Gastrocnemius medialis (tissue), 4 donors: ENCODE results near the gene CYTH1. TPM values are rescaled to one million over a fixed set of nuclear protein-coding genes. Genes with fewer than 3 reads are reported as not detected.

Source experiments
- ATAC-seq, 2 donors: fragments of 150-250 bp; one replicate each; pipeline ENCODE4 v1.9.1; 2016
- DNase-seq, 2 donors: peaks; one replicate each; pipeline ENCODE4 v3.0.0-alpha.2; 2019
- H3K27ac ChIP-seq, 4 donors: fragments of 200-600 bp; sonication (generic); 1 replicate in 1 of 4; 2 replicates in 3 of 4; pipeline ENCODE4 v1.5.1; 2016 to 2018; ENCODE audit warnings: mild to moderate bottlenecking in 2 of 4, moderate library complexity in 1 of 4
- H3K27me3 ChIP-seq, 3 donors: fragments of 200-600 bp; sonication (generic) in 2 of 3; 1 replicate in 1 of 3; 2 replicates in 2 of 3; pipeline versions ENCODE4 v1.5.1 to v1.6.0; 2016 to 2019; ENCODE audit warnings: mild to moderate bottlenecking in 1 of 3, moderate library complexity in 1 of 3
- H3K36me3 ChIP-seq, 2 donors: fragments of 200-600 bp; sonication (generic) in 1 of 2; one replicate each; pipeline ENCODE4 v1.5.1; 2017 to 2018
- H3K4me1 ChIP-seq, 2 donors: fragments of 200-600 bp; sonication (generic) in 1 of 2; one replicate each; pipeline ENCODE4 v1.5.1; 2016 to 2017; ENCODE audit warnings: mild to moderate bottlenecking in 2 of 2
- H3K4me3 ChIP-seq, 4 donors: fragments of 200-600 bp; sonication (generic) in 3 of 4; 1 replicate in 1 of 4; 2 replicates in 3 of 4; pipeline ENCODE4 v1.5.1; 2016 to 2019; ENCODE audit warnings: mild to moderate bottlenecking in 2 of 4
- H3K9me3 ChIP-seq, 3 donors: fragments of 200-600 bp; sonication (generic) in 2 of 3; 1 replicate in 1 of 3; 2 replicates in 2 of 3; pipeline ENCODE4 v1.5.1; 2016 to 2019
- POLR2A ChIP-seq, 2 donors: fragments of 450-650 bp; IDR thresholded peaks; one replicate each; pipeline ENCODE4 v1.6.1; 2017; ENCODE audit warnings: antibody characterized with exemption in 2 of 2, mild to moderate bottlenecking in 2 of 2, moderate library complexity in 2 of 2
- in situ Hi-C, 4 donors: fragments of 200-750 bp; cut with MboI; loops; one replicate each; pipeline versions ENCODE4 v1.15.0 to v1.8.0; 2017; ENCODE audit warnings: low sequenced_read_pairs in 4 of 4
- intact Hi-C: fragments of 100-400 bp; cut with DNase I; formaldehyde crosslinking; loops from one replicate; pipeline ENCODE4 v1.15.1; 2023; ENCODE audit warnings: low total_unique reads
- total RNA-seq, 4 donors: library from RNA; depleted of rRNA; stranded (reverse); fragments of >200 nt; gene quantifications; one replicate each; pipeline versions ENCODE4 v1.1.0 to v1.2.3, GENCODE V29; 2016
- TF ChIP-seq, protein P1 (sequence below), 5 experiments: fragments of 450-650 bp in 3 of 5; fragments of 200-600 bp in 2 of 5; sonication (generic) in 2 of 5; IDR thresholded peaks in 4 of 5; conservative IDR thresholded peaks in 1 of 5; 1 replicate in 4 of 5; 2 replicates in 1 of 5; pipeline ENCODE4 v1.5.1; 2016 to 2019; ENCODE audit warnings: antibody characterized with exemption in 5 of 5, mild to moderate bottlenecking in 3 of 5, moderate library complexity in 3 of 5

Gene CYTH1
- total RNA-seq, 4 donors from 2014 or later: 24.7 to 43.7 (median 32.4) TPM

DNA sequence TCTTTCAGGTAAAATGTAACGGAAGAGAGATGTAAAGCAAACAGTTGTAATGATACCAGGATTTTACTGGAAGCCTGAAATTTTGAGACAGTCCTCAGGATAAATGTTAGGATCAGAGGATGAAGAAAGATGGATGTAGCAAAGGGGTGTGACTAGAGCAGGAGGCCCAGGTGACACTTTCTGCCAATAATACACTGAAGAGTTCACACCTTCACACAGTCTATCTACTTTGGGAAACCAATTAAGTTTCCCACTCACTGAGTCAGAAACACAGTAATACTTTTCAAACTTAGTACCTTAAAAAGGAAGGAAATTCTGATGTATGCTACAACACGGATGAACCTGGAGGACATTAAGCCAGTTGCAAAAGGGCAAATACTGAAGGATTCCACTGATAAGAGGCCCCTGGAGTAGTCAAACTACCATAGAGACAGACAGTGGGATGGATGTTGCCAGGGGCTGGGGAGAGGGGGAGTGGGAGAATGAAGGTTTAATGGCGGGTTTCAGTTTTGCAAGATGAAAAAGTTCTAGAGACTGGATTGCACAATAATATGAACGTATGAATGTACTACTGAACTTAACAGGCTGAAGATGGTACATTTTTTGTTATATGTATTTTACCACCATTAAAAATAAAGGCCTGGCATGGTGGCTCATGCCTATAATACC lies 62.3 kb downstream of the CYTH1 start:
- no peak for TF ChIP-seq POLR2A (IDR thresholded peaks at IDR 0.05)
- TF ChIP-seq, protein P1, sequence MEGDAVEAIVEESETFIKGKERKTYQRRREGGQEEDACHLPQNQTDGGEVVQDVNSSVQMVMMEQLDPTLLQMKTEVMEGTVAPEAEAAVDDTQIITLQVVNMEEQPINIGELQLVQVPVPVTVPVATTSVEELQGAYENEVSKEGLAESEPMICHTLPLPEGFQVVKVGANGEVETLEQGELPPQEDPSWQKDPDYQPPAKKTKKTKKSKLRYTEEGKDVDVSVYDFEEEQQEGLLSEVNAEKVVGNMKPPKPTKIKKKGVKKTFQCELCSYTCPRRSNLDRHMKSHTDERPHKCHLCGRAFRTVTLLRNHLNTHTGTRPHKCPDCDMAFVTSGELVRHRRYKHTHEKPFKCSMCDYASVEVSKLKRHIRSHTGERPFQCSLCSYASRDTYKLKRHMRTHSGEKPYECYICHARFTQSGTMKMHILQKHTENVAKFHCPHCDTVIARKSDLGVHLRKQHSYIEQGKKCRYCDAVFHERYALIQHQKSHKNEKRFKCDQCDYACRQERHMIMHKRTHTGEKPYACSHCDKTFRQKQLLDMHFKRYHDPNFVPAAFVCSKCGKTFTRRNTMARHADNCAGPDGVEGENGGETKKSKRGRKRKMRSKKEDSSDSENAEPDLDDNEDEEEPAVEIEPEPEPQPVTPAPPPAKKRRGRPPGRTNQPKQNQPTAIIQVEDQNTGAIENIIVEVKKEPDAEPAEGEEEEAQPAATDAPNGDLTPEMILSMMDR (IDR thresholded peaks at IDR 0.05 in 4 of 5, conservative IDR thresholded peaks at IDR 0.05 in 1 of 5): no peak
- no peaks in the 10 kb centered on the region for H3K9me3 ChIP-seq
- no peak for ATAC-seq
- DNase-seq: no peak
- peaks cover 69 to 73% of the 10 kb centered on the region in 2 donors for H3K4me1 ChIP-seq
- no peak overlapping the region for H3K4me3 ChIP-seq
- intact Hi-C loops (loop anchor here (5.0 kb wide), 3 partner anchors 37 to 123 kb away; partner anchors contain the start of gene USP36), in situ Hi-C loops (no loop called here)
- H3K27me3 ChIP-seq: no peaks in the 10 kb centered on the region
- no peaks in the 10 kb centered on the region for H3K36me3 ChIP-seq
- no peak overlapping the region for H3K27ac ChIP-seq

DNA sequence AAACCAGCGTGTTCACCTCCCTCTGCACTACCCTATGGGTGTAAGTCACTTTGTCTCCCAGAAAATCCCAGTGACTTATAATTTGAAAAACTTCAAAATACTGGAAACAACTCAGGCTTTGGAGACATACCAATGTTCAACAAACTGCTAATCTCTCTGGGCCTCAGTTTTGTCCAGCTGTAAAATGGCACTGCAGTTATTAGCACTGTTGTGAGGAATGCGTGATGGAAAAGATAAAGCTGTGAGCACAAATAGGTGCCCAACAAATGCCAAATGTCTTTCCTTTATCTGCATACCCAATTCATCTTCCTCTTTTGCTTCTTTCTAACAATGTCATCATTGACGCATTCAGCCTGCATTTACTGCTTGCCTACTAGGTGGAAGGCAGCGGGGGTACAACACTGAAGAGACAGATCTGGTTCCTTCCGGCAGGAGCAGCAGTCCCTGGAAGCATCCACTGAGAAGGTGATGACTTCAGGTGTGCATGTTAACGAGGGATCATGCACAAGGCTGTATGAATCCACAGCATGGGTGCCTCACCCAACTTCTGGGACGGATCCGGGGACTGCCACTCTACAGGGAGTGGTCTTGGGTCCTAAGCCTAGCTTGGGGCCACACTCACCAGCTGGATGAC lies 63.4 kb downstream of the CYTH1 start:
- no peaks in the 10 kb centered on the region for H3K9me3 ChIP-seq
- H3K36me3 ChIP-seq: no peaks in the 10 kb centered on the region
- in situ Hi-C loops: no loop called here
- intact Hi-C loops: loop anchor here (5.0 kb wide), 3 partner anchors 36 to 124 kb away; partner anchors contain the start of gene USP36
- TF ChIP-seq, protein P1 (IDR thresholded peaks at IDR 0.05 in 4 of 5, conservative IDR thresholded peaks at IDR 0.05 in 1 of 5): no peak
- no peak for TF ChIP-seq POLR2A (IDR thresholded peaks at IDR 0.05)
- H3K27me3 ChIP-seq: no peaks in the 10 kb centered on the region
- ATAC-seq (no peak), DNase-seq (no peak)
- peaks cover 65 to 68% of the 10 kb centered on the region in 2 donors for H3K4me1 ChIP-seq
- no peak overlapping the region for H3K4me3 ChIP-seq
- H3K27ac ChIP-seq: peak overlapping the region in 2 of 4 donors; percentile 82 to 84

DNA sequence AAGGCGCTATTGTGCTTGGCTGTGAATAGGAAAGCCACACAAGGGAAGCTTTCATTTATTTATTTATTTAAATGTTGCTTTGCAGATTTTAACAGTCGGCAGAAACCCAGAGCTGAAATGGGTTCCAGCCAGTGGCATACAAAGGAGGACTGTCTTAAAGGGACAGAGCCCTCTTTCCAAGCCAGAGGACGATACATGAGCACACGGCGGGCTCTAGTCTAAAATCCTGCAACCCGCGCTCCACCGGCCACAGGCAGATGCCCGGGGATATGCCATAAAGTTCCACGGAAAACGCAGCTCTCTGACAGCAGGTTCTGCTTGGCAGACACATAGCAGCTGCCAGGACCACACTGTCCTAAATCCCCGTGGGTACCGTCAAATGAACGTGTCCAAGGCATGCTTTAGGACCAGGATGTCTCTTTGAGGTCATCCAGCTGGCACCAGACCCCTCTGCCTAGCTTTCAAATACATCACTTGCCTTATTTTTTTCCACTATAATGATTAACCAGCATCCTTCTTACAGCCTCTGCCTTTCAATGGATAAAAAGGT lies 64.6 kb downstream of the CYTH1 start:
- DNase-seq: no peak
- ATAC-seq: peak; percentile 73 to 79
- Histone ChIP-seq H3K27me3 (no peaks in the 10 kb centered on the region), H3K36me3 (no peaks in the 10 kb centered on the region), H3K4me3 (peak overlapping the region; percentile 51 to 64 (median 59)), H3K27ac (peak overlapping the region; percentile 72 to 84 (median 83)), H3K4me1 (peaks cover 53 to 56% of the 10 kb centered on the region in 2 donors), H3K9me3 (no peaks in the 10 kb centered on the region)
- intact Hi-C loops (loop anchor here (5.0 kb wide), 3 partner anchors 35 to 125 kb away; partner anchors contain the start of gene USP36), in situ Hi-C loops (no loop called here)
- no peak for TF ChIP-seq POLR2A (IDR thresholded peaks at IDR 0.05)
- TF ChIP-seq, protein P1 (IDR thresholded peaks at IDR 0.05 in 4 of 5, conservative IDR thresholded peaks at IDR 0.05 in 1 of 5): no peak

DNA sequence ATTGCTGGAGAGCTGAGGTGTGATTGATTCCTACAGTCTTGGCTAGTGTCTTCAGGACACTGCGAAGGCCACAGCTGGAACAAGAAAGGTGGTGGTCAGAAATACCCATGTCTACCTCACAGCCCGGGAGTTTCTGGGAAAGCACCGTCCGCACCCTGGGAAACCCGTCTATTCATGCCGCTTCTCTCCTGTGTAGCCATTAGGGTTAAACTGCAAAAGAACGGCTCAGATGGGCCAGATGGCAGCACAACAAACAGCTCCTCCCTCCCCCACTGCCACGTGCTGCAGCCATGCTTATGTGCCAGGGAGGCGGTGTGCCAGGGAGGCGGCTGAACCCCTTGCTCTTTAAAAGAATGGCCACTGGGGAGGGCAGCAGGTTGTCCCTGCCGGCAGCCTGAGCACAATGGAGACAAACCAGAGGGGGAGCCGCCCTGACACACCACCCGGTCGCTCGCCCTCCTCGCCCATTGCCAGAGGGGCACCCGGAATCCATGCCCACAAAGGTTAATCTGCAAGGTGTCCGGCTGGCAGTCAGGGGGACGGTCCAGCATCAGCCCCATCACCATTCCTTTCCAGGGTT lies 65.2 kb downstream of the CYTH1 start:
- H3K9me3 ChIP-seq: no peaks in the 10 kb centered on the region
- intact Hi-C loops: loop anchor here (5.0 kb wide), 3 partner anchors 35 to 125 kb away; partner anchors contain the start of gene USP36
- peak; percentile 86 to 91 for ATAC-seq
- peaks cover 47 to 50% of the 10 kb centered on the region in 2 donors for H3K4me1 ChIP-seq
- peak overlapping the region; percentile 72 to 84 (median 83) for H3K27ac ChIP-seq
- DNase-seq: peak; percentile 81 to 90
- peak overlapping the region; percentile 51 to 64 (median 59) for H3K4me3 ChIP-seq
- TF ChIP-seq, protein P1 (IDR thresholded peaks at IDR 0.05 in 4 of 5, conservative IDR thresholded peaks at IDR 0.05 in 1 of 5): peak in 3 of 5 experiments; percentile 3 to 40 (median 30)
- TF ChIP-seq POLR2A (IDR thresholded peaks at IDR 0.05): no peak
- no peaks in the 10 kb centered on the region for H3K36me3 ChIP-seq
- no peaks in the 10 kb centered on the region for H3K27me3 ChIP-seq
- in situ Hi-C loops: no loop called here
